Urothelium cell line (cell line): ENCODE data around the gene TMED8.
"Not testable (repeated sequence)": the region's sequence is repeated elsewhere in the genome, so short reads cannot be mapped to it uniquely, and the experiment has no call there.

Experiments
- DNase-seq: peaks from one replicate; pipeline ENCODE4 v3.0.0; 2011; ENCODE audit warnings: low spot score, mixed read lengths
- FAIRE-seq: peaks from 2 replicates; lab custom pipeline; 2011; peaks lifted over from hg19 to GRCh38; lab: Jason Lieb, UNC

TMED8 gene, protein sequence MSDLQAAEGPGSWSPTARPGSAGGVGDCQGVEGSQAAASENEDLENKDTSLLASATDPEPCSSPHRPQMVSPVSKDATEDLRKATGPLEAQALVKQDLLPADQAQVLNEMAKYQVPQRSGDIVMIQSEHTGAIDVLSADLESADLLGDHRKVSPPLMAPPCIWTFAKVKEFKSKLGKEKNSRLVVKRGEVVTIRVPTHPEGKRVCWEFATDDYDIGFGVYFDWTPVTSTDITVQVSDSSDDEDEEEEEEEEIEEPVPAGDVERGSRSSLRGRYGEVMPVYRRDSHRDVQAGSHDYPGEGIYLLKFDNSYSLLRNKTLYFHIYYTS

DNA sequence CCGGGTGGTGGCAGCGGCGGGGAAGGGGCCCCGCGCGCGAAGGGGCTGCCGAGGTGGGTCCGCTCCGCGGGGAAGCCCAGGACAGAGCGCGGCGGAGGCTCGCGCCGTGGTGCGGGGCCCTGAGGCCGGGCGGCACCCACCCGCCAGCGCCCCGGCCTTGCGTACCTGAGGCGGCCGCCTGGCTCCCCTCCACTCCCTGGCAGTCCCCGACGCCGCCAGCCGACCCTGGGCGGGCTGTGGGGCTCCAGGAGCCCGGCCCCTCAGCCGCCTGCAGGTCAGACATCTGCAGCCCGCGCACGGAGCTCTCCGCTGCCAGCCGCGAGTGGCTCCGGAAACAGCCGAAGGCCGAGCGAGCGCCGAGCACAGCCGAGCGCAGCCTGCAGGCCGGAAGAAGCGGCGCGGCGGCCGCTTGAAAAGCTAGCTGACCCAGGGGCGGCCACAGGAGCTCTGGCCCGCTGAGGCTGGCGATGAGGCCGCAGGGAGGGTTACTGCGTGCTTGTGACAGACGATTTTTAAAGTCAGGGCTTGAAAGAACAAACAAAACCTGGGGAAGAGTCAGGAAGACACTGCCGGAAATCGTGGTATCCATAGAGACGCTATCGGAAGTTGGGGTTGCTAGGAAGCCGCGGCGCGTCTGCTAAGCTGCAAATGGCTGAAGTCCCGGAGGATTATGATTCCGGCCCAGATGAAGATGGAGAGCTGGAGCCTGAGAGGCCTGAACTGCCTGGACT, at the start of gene TMED8, which contains the start of gene SAMD15:
Gene TMED8 (minus strand): TSS at position 324 of the 731 bp plus-strand sequence. CDS start 41 bp downstream, at position 283.
Gene SAMD15 (plus strand): TSS at position 609 of the 731 bp plus-strand sequence. CDS start 40 bp downstream, at position 649.
- DNase-seq (peak; percentile 96), FAIRE-seq (no peak)

DNA sequence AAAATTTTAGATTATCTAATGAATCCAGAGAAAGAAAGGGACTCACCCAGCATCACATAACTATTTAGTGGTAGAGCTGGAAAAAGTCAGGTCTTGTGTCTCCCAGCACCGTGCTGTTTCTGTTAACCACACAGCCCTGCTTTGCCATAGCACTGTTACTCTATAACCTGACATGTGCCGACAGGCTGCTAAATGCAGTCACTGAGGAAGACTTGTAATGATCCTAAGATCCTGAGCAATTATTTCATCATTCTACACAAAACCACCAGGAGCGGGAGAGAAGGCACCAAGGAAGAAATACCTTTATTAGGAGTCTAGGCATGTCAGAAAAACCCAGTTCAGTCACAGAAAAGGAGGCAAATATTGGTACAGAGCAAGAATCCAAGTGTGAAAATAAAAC, 49.5 kb upstream of the TMED8 start:
- FAIRE-seq (no peak), DNase-seq (no peak)

GRCh38 chr14:77424862-77425261, 48.0 kb upstream of the TMED8 start:
- FAIRE-seq = no peak
- DNase-seq = no peak

- no peak for DNase-seq
- no peak for FAIRE-seq
Observed at GRCh38 chr14:77423423-77423822, 46.5 kb upstream of the TMED8 start, which contains the start of gene NOXRED1. TSS of gene NOXRED1 (minus strand) at chr14:77423523. CDS start at chr14:77422889, 634 bp downstream.

DNA sequence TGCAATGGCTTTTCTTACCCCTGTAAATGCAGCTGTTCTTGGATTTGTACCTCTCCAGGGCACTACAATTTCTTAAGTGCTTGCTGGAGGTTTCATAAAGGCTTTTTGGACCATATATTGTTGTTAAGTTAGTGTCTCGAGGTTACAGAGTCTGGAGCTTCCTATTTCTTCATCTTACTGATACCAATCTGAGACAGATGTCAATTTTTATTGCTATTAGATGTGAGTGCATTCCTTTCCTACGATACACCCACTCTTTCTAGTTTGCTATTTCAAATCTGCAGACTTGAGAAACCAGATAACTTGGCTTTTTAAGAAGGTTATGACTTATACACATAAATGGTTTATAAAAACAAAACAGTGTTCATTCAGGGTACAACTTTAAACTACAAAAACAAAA, 44.3 kb upstream of the TMED8 start:
- FAIRE-seq (no peak), DNase-seq (no peak)

DNA sequence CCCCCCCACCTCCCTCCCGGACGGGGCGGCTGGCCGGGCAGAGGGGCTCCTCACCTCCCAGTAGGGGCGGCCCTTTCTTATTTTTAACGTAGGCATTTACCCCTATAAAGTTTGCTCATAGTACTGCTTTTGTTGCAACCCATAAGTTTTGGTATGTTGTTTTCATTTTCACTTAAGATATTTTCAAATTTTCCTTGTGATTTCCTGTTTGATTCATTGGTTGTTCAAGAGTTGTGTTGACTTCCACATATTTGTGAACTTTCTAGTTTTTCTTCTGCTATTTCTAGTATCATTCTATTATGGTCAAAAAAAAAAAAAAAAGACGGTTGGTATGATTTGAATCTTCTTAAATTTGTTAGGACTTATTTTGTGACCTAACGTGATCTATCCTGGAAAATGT, 39.9 kb upstream of the TMED8 start:
- DNase-seq (no peak), FAIRE-seq (no peak)

DNA sequence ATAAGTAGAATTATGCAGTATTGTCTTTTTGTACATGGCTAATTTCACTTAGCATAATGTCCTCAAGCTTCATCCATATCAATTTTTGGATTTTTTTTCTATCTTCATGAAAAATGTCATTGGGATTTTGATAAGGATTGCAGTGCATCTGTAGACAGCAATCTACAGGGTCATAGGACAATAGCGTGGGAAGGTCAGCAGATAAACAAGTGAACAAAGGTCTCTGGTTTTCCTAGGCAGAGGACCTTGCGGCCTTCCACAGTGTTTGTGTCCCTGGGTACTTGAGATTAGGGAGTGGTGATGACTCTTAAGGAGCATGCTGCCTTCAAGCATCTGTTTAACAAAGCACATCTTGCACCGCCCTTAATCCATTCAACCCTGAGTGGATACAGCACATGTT, 39.2 kb upstream of the TMED8 start:
- not testable (repeated sequence) for DNase-seq, FAIRE-seq

GRCh38 chr14:77415403-77416030, 38.6 kb upstream of the TMED8 start:
- DNase-seq, FAIRE-seq: not testable (repeated sequence)

DNA sequence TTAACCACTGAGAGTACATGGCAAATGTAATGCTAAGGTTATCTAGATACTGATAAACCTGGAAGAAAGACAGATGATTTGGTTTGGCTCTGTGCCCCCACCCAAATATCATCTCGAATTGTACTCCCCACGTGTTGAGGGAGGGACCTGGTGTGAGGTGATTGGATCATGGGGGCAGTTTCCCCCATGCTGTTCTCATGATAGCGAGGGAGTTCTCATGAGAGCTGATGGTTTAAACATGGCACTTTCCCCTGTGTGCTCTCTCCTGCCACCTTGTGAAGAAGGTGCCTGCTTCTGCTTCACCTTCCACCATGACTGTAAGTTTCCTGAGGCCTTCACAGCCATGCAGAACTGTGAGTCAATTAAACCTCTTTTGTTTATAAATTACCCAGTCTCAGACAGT, 32.2 kb upstream of the TMED8 start:
- FAIRE-seq (no peak), DNase-seq (no peak)

DNA sequence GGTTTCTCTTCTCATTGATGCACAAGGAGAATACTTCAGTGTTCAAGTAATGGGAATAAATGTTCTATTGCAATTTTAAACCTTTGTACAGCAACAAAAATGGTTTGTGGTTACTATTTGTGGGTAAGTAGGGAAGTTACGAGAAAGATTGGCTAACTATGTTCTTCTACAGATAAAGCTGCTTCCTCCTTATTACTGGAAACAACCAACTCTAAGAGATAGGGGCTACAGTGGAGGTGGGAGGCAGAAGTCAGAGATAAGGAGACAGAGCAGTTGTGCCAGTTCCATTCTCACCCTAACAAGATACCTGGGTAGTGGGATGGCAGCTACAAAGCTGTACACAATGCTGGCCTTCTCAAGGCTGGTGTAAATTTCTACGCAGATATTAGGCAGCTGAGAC, 30.3 kb upstream of the TMED8 start:
- DNase-seq (no peak), FAIRE-seq (no peak)

DNA sequence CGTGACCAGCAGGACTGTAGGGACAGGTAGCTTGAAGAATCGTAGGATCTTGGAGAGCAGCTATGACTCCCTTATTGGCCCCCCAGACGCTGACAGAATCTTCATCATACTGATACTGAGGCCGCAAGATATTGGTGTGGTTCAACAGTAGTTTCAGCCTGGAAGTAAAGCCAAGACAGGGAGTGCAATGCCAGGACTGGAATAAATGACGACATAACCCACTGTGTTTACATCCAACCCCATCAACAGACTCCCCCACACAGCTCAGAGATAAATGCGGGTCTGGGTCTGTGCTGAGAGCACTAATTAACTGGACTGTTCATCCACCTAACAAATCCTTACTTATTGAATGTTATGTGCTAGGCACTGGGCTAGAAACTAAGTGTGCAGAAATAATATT, 29.8 kb upstream of the TMED8 start:
- FAIRE-seq (no peak), DNase-seq (no peak)

DNA sequence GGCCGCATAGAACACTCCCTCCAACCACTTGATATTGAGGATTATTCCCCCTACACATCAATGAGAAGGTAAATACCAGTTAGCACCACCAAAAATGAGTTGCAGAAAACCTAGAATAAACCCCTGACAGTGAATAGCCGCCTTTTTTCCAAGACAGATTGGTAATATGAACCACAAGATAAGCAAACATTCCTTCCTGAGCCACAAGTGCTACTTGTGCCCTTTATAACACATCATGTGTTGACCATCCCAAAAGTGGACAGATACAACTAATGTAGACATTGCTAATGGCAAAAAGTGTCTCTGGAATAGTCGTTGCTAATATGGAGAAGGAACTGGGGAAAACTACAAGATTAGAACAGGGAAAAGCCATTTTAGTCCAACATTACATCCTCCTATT, 29.2 kb upstream of the TMED8 start:
- FAIRE-seq (no peak), DNase-seq (no peak)

- DNase-seq (no peak), FAIRE-seq (no peak)
Observed at GRCh38 chr14:77403768-77404167, 26.9 kb upstream of the TMED8 start.

DNA sequence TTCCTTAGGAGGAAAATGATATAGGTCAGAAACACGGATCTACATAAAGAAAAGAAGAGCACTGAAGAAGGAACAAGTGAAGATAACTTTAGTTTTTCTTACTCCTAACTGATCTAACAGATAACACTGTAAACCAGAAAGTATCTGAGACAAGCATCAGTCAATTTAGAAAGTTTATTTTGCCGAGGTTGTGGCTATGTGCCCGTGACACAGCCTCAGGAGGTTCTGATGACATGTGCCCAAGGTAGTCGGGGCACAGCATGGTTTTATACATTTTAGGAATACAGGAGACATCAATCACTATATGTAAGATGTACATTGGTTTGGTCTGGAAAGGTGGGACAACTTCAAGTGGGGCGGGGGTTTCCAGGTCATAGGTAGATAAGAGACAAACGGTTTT, 23.3 kb upstream of the TMED8 start:
- DNase-seq = no peak
- FAIRE-seq = no peak

- no peak for DNase-seq
- FAIRE-seq = no peak
Observed at GRCh38 chr14:77390188-77390587, 13.3 kb upstream of the TMED8 start.

DNA sequence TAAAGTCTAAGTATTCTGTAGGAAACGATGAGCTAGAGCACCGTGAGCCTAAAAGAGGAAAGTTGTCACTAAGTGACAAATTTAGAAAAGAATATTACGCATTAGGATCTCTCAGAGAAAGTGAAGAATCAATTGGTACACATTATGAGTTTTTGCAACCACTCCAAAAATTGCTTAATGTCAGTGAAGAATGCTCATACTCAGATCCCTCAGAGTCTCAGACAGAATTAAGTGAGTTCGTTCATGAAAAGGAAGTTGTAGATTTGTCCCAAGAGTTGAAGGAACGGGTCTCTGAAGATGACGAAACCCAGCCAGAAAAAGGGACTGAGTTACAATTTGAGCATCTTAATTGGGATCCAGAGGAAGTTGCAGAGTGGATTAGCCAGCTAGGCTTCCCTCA, 1.8 kb upstream of the TMED8 start:
- FAIRE-seq (no peak), DNase-seq (no peak)

DNA sequence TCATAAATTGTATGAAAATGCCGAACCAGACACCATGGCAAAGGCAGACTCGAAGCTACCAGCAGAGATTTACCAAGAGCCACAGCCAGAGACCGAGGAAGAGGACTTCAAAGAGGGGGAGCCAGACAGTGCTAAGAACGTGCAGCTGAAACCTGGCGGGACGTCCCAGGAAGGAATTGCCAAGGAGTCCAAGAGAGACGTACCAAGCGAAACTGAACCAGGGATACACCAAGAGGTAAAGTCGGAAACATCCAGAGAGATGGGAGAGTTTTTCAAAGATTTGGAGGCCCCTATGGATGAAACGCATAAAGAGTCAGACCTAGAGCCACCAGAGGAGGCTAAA, 579 bp upstream of the TMED8 start:
- no peak for DNase-seq
- FAIRE-seq = no peak

DNA sequence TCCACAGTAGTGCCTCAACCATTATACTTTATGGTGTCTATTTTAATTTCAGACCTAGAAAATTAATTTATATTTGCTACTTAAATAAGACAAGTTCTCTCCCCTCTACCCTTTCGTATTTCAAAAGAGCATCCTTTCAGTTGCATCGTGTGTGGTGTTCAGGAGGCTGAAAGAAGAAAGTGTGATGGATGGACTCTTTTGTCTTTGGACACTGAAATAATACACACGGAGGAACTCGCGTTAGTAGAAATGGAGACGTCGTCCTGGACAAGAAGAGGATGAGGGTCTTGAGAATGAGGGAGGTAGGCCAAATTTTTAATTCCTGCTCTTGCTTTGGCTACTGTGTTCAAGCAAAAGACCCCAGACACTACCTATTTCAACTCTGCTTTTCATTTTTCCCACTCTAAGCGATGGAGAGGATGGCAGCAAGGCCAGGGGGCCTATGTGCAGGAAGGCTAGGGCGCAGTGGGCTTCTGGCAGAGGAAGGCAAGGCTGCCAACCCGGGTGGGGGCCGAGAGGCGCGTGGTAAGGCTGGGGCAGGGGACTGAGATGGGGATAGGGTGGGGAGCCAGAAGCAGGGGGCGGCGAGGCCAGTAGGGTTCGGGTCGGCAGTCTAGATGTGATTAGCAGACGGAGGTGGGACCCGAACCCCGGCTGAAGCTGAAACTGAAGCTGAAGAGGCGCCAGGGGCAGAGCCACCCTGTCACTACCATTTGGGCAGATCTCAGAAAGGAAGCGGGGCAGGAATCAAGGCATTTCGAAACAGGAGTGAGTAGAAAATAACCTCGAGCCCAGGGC, 722 bp downstream of the TMED8 start:
- no peak for FAIRE-seq
- DNase-seq = peak; percentile 45

- no peak for DNase-seq
- FAIRE-seq = no peak
Observed at GRCh38 chr14:77375164-77375950, 1.5 kb downstream of the TMED8 start.

- no peak for FAIRE-seq
- no peak for DNase-seq
Observed at GRCh38 chr14:77372304-77372841, 4.5 kb downstream of the TMED8 start.
